ENCODE measurements around the gene ADRA1B.

DNA sequence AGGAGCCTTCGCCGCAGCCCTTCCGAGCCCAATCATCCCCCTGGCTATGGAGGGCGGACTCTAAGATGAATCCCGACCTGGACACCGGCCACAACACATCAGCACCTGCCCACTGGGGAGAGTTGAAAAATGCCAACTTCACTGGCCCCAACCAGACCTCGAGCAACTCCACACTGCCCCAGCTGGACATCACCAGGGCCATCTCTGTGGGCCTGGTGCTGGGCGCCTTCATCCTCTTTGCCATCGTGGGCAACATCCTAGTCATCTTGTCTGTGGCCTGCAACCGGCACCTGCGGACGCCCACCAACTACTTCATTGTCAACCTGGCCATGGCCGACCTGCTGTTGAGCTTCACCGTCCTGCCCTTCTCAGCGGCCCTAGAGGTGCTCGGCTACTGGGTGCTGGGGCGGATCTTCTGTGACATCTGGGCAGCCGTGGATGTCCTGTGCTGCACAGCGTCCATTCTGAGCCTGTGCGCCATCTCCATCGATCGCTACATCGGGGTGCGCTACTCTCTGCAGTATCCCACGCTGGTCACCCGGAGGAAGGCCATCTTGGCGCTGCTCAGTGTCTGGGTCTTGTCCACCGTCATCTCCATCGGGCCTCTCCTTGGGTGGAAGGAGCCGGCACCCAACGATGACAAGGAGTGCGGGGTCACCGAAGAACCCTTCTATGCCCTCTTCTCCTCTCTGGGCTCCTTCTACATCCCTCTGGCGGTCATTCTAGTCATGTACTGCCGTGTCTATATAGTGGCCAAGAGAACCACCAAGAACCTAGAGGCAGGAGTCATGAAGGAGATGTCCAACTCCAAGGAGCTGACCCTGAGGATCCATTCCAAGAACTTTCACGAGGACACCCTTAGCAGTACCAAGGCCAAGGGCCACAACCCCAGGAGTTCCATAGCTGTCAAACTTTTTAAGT is 819 bp downstream of the ADRA1B start:
- TF ChIP-seq POLR2A (IDR thresholded peaks at IDR 0.05; ENCODE audit: control extremely low read depth in 1 of 2, low read depth in 2 of 2, low read length in 2 of 2) (no peak), ZNF274 (IDR thresholded peaks at IDR 0.05; ENCODE audit: borderline replicate concordance, extremely low read depth, low read length) (no peak), RXRA (IDR thresholded peaks at IDR 0.05; ENCODE audit: insufficient read depth, low read depth, low read length) (no peak), RAD21 (IDR thresholded peaks at IDR 0.05 in 1 of 2, conservative IDR thresholded peaks at IDR 0.05 in 1 of 2; ENCODE audit: low read depth in 2 of 2, low read length in 2 of 2) (no peak), TCF12 (IDR thresholded peaks at IDR 0.05; ENCODE audit: low read depth, low read length) (no peak), CEBPB (IDR thresholded peaks at IDR 0.05; ENCODE audit: low read depth, low read length) (no peak), POLR2AphosphoS5 (IDR thresholded peaks at IDR 0.05; ENCODE audit: low read depth, low read length) (no peak)
- TF ChIP-seq, protein P1, sequence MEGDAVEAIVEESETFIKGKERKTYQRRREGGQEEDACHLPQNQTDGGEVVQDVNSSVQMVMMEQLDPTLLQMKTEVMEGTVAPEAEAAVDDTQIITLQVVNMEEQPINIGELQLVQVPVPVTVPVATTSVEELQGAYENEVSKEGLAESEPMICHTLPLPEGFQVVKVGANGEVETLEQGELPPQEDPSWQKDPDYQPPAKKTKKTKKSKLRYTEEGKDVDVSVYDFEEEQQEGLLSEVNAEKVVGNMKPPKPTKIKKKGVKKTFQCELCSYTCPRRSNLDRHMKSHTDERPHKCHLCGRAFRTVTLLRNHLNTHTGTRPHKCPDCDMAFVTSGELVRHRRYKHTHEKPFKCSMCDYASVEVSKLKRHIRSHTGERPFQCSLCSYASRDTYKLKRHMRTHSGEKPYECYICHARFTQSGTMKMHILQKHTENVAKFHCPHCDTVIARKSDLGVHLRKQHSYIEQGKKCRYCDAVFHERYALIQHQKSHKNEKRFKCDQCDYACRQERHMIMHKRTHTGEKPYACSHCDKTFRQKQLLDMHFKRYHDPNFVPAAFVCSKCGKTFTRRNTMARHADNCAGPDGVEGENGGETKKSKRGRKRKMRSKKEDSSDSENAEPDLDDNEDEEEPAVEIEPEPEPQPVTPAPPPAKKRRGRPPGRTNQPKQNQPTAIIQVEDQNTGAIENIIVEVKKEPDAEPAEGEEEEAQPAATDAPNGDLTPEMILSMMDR (IDR thresholded peaks at IDR 0.05; ENCODE audit: control extremely low read depth in 1 of 3, insufficient read depth in 1 of 3, low read depth in 1 of 3, low read length in 3 of 3), result no peak
- TF ChIP-seq, protein P2, sequence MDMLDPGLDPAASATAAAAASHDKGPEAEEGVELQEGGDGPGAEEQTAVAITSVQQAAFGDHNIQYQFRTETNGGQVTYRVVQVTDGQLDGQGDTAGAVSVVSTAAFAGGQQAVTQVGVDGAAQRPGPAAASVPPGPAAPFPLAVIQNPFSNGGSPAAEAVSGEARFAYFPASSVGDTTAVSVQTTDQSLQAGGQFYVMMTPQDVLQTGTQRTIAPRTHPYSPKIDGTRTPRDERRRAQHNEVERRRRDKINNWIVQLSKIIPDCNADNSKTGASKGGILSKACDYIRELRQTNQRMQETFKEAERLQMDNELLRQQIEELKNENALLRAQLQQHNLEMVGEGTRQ (IDR thresholded peaks at IDR 0.05; ENCODE audit: low read length), result no peak
- TF ChIP-seq, protein P3, sequence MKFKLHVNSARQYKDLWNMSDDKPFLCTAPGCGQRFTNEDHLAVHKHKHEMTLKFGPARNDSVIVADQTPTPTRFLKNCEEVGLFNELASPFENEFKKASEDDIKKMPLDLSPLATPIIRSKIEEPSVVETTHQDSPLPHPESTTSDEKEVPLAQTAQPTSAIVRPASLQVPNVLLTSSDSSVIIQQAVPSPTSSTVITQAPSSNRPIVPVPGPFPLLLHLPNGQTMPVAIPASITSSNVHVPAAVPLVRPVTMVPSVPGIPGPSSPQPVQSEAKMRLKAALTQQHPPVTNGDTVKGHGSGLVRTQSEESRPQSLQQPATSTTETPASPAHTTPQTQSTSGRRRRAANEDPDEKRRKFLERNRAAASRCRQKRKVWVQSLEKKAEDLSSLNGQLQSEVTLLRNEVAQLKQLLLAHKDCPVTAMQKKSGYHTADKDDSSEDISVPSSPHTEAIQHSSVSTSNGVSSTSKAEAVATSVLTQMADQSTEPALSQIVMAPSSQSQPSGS (IDR thresholded peaks at IDR 0.05; ENCODE audit: low read length), result no peak
- TF ChIP-seq, protein P4, sequence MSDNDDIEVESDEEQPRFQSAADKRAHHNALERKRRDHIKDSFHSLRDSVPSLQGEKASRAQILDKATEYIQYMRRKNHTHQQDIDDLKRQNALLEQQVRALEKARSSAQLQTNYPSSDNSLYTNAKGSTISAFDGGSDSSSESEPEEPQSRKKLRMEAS (IDR thresholded peaks at IDR 0.05), result no peak
